SK-N-MC (cell line): ENCODE measurements around the gene HIPK4.

Experiments
- DNase-seq: peaks from one replicate; pipeline ENCODE4 v3.0.0-alpha.2; 2011; ENCODE audit warnings: low read depth, low spot score
- H3K27ac ChIP-seq: fragments of 200-600 bp; sonication (generic); 2 replicates; pipeline ENCODE4 v1.5.1; 2016; ENCODE audit warnings: mixed run types
- H3K36me3 ChIP-seq: fragments of 200-600 bp; sonication (generic); 2 replicates; pipeline ENCODE4 v1.6.1; 2017; ENCODE audit warnings: antibody characterized with exemption, low read length, mixed read lengths; ENCODE audit not compliant: insufficient read depth
- H3K4me3 ChIP-seq: fragments of 200-600 bp; sonication (generic); 2 replicates; pipeline ENCODE4 v1.5.1; 2016
- H3K9ac ChIP-seq: fragments of 200-600 bp; sonication (generic); 2 replicates; pipeline ENCODE4 v1.8.0; 2017; ENCODE audit warnings: mixed run types, mixed read lengths; ENCODE audit not compliant: insufficient read length
- H3K9me3 ChIP-seq: fragments of 200-600 bp; sonication (generic); 2 replicates; pipeline ENCODE4 v1.6.1; 2017; ENCODE audit warnings: low read depth, mild to moderate bottlenecking, antibody characterized with exemption, low read length, moderate library complexity, mixed read lengths
- EZH2 ChIP-seq: fragments of 200-600 bp; sonication (generic); IDR thresholded peaks from one replicate; pipeline ENCODE4 v1.6.1; 2017; ENCODE audit warnings: antibody characterized with exemption
- FOXP2 ChIP-seq: optimal IDR thresholded peaks from 2 replicates; pipeline ENCODE3; 2011; ENCODE audit warnings: mild to moderate bottlenecking, moderate library complexity; ENCODE audit not compliant: insufficient read depth; ENCODE audit errors: extremely low read length, control extremely low read depth
- POLR2AphosphoS5 ChIP-seq: IDR thresholded peaks from 2 replicates; pipeline ENCODE4 v1.6.1; 2012; ENCODE audit warnings: mild to moderate bottlenecking, low read depth, low read length, borderline replicate concordance

HIPK4 gene

GRCh38 chr19:40424637-40425449 is 34.9 kb upstream of the HIPK4 start:
- Histone ChIP-seq H3K36me3 (peaks cover 6% of the 10 kb centered on the region; the same call in 1 of the 2 replicates), H3K4me3 (peak overlapping the region; percentile 92), H3K9ac (peak overlapping the region; percentile 80), H3K9me3 (no peaks in the 10 kb centered on the region), H3K27ac (peak overlapping the region; percentile 78; the same call in 1 of the 2 replicates)
- DNase-seq = no peak
- no peak for TF ChIP-seq POLR2AphosphoS5
- no peak for TF ChIP-seq EZH2
- TF ChIP-seq FOXP2 = no peak

- Histone ChIP-seq H3K9ac (no peak overlapping the region), H3K36me3 (peaks cover 6% of the 10 kb centered on the region; the same call in 1 of the 2 replicates), H3K9me3 (no peaks in the 10 kb centered on the region), H3K27ac (no peak overlapping the region), H3K4me3 (no peak overlapping the region)
- TF ChIP-seq POLR2AphosphoS5 (no peak), EZH2 (no peak)
- no peak for DNase-seq
These were observed 34.0 kb upstream of the HIPK4 start for GRCh38 chr19:40423938-40424337.

- TF ChIP-seq EZH2 (no peak), FOXP2 (no peak), POLR2AphosphoS5 (no peak)
- H3K27ac ChIP-seq = peak overlapping the region; percentile 14
- no peak for DNase-seq
- H3K4me3 ChIP-seq = no peak overlapping the region
- peaks cover 6% of the 10 kb centered on the region; the same call in 1 of the 2 replicates for H3K36me3 ChIP-seq
- H3K9ac ChIP-seq = no peak overlapping the region
- no peaks in the 10 kb centered on the region for H3K9me3 ChIP-seq
These were observed 33.0 kb upstream of the HIPK4 start for GRCh38 chr19:40422748-40423566.

- H3K9ac ChIP-seq = no peak overlapping the region
- H3K4me3 ChIP-seq = no peak overlapping the region
- no peaks in the 10 kb centered on the region for H3K9me3 ChIP-seq
- H3K27ac ChIP-seq = peak overlapping the region; percentile 14
- peaks cover 6% of the 10 kb centered on the region; the same call in 1 of the 2 replicates for H3K36me3 ChIP-seq
- no peak for DNase-seq
- no peak for TF ChIP-seq FOXP2
- no peak for TF ChIP-seq EZH2
These were observed 32.2 kb upstream of the HIPK4 start for GRCh38 chr19:40421993-40422747.

- H3K4me3 ChIP-seq = peak overlapping the region; percentile 85
- peak overlapping the region; percentile 83 for H3K27ac ChIP-seq
- no peak for DNase-seq
- TF ChIP-seq POLR2AphosphoS5 = peak; percentile 85
- no peak for TF ChIP-seq FOXP2
- no peak for TF ChIP-seq EZH2
- H3K9ac ChIP-seq = peak overlapping the region; percentile 75
- peaks cover 6% of the 10 kb centered on the region; the same call in 1 of the 2 replicates for H3K36me3 ChIP-seq
- H3K9me3 ChIP-seq = no peaks in the 10 kb centered on the region
These were observed 31.1 kb upstream of the HIPK4 start for GRCh38 chr19:40420766-40421765.

GRCh38 chr19:40420451-40420765 is 30.4 kb upstream of the HIPK4 start:
- H3K4me3 ChIP-seq = peak overlapping the region; percentile 85
- no peaks in the 10 kb centered on the region for H3K9me3 ChIP-seq
- H3K9ac ChIP-seq = no peak overlapping the region
- no peak overlapping the region; the same call in 1 of the 2 replicates for H3K27ac ChIP-seq
- H3K36me3 ChIP-seq = peaks cover 6% of the 10 kb centered on the region; the same call in 1 of the 2 replicates
- no peak for DNase-seq
- TF ChIP-seq EZH2 (no peak), POLR2AphosphoS5 (no peak)

GRCh38 chr19:40419780-40420179 is 29.8 kb upstream of the HIPK4 start:
- no peak overlapping the region for H3K9ac ChIP-seq
- TF ChIP-seq POLR2AphosphoS5 (no peak), EZH2 (no peak), FOXP2 (no peak)
- no peak overlapping the region for H3K4me3 ChIP-seq
- H3K9me3 ChIP-seq = no peaks in the 10 kb centered on the region
- H3K27ac ChIP-seq = no peak overlapping the region
- DNase-seq = no peak
- peaks cover 6% of the 10 kb centered on the region; the same call in 1 of the 2 replicates for H3K36me3 ChIP-seq
